AG04449 (cell line): ENCODE results near the gene OR6K2.
"Not testable (repeated sequence)": the region's sequence is repeated elsewhere in the genome, so short reads cannot be mapped to it uniquely, and the experiment has no call there.

ENCODE experiments used
- CTCF ChIA-PET: fragments of 350-600 bp; formaldehyde crosslinking; extraction: SDS; loops from one replicate; lab custom pipeline; 2021; ENCODE audit warnings: antibody characterized with exemption; lab: Yijun Ruan, JAX
- POLR2A ChIA-PET: fragments of 400-600, 350-600 bp; formaldehyde crosslinking; extraction: SDS; loops from one replicate; lab custom pipeline; 2020; ENCODE audit warnings: antibody characterized with exemption, inconsistent platforms; lab: Yijun Ruan, JAX
- DNase-seq: peaks from one replicate; pipeline ENCODE4 v3.0.0-alpha.2; 2010; ENCODE audit warnings: low read depth, low spot score
- H3K4me3 ChIP-seq: 2 replicates; pipeline ENCODE4 v1.5.1; 2011; ENCODE audit warnings: low read depth, mild to moderate bottlenecking, control low read depth, low read length
- CTCF ChIP-seq: IDR thresholded peaks from one replicate; pipeline ENCODE4 v1.5.1; 2011; ENCODE audit warnings: mild to moderate bottlenecking, moderate library complexity, low read length, control low read depth, inconsistent platforms; ENCODE audit not compliant: insufficient read depth; ENCODE audit errors: missing control alignments

Gene OR6K2

GRCh38 chr1:158689110-158689509, 11.3 kb downstream of the OR6K2 start:
- ChIA-PET POLR2A (no interaction called here), CTCF (no interaction called here)
- no peak for DNase-seq
- no peak overlapping the region for H3K4me3 ChIP-seq
- no peak for TF ChIP-seq CTCF

GRCh38 chr1:158688343-158688742, 12.1 kb downstream of the OR6K2 start:
- CTCF ChIA-PET, H3K4me3 ChIP-seq, DNase-seq, POLR2A ChIA-PET: not testable (repeated sequence)

- POLR2A ChIA-PET = no interaction called here
Observed at GRCh38 chr1:158687037-158687436, 13.4 kb downstream of the OR6K2 start.

GRCh38 chr1:158686111-158687009, 14.1 kb downstream of the OR6K2 start, which contains the start of gene SPTA1:
TSS of gene SPTA1 (minus strand) at chr1:158686715. CDS start at chr1:158686517, 198 bp downstream.
- no peak for DNase-seq
- CTCF ChIA-PET = no interaction called here

More at GRCh38 chr1:158687037-158687436, 13.4 kb downstream of the OR6K2 start:
- TF ChIP-seq CTCF = no peak
- CTCF ChIA-PET = no interaction called here
- DNase-seq = no peak
- no peak overlapping the region for H3K4me3 ChIP-seq

GRCh38 chr1:158685085-158685484, 15.4 kb downstream of the OR6K2 start:
- ChIA-PET POLR2A (no interaction called here), CTCF (no interaction called here)
- no peak for DNase-seq
- no peak overlapping the region for H3K4me3 ChIP-seq
- no peak for TF ChIP-seq CTCF

More at GRCh38 chr1:158686111-158687009, 14.1 kb downstream of the OR6K2 start, which contains the start of gene SPTA1:
- POLR2A ChIA-PET = no interaction called here
- H3K4me3 ChIP-seq = no peak within 1 kb of the TSS
- TF ChIP-seq CTCF = no peak

GRCh38 chr1:158681606-158682005, 18.8 kb downstream of the OR6K2 start:
- ChIA-PET CTCF (no interaction called here), POLR2A (no interaction called here)
- TF ChIP-seq CTCF = no peak
- H3K4me3 ChIP-seq = no peak overlapping the region
- DNase-seq = no peak
